ENCODE results near the gene ITPKC.
"Not testable (repeated sequence)": the region's sequence is repeated elsewhere in the genome, so short reads cannot be mapped to it uniquely, and the experiment has no call there.

ITPKC gene

DNA sequence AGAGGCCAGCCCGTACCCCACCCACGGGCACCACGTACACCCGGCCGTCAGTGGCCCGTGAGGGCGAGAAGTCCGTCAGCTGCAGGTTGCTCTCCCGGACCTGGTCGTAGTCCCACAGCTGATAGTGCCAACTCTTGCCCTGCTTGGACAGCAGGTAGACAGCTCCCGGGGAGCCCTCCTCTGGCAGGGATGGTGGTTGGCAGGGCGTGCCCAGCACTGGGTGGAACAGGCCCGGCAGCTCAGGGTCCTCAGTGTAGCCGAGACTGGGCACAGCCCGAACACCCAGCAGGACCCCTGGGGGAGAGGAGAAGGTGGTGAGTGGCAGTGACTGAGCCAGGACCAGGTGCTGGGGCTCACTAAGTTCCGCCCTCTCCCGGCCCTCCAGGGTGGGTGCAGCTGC lies 25.6 kb downstream of the ITPKC start:
- DNase-seq = no peak

DNA sequence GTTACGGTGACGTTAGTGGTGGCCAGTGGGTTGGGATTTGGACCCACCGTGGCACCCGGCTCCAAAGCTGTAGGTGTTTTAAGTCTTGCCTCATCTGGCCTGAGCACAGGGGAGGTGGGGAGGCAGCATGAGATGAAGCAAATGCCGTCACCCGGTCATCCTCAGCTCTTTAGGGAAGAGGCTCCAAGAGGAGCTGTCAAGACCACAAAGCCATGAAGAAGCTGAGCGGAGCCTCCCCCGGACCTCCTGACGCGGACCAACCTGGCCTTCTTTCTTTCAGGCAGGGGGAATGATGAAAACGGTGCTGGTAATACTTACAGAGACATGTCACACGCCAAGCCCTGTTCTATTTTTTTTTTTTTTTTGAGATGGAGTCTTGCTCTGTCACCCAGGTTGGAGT lies 26.0 kb downstream of the ITPKC start:
- no peak for DNase-seq

DNA sequence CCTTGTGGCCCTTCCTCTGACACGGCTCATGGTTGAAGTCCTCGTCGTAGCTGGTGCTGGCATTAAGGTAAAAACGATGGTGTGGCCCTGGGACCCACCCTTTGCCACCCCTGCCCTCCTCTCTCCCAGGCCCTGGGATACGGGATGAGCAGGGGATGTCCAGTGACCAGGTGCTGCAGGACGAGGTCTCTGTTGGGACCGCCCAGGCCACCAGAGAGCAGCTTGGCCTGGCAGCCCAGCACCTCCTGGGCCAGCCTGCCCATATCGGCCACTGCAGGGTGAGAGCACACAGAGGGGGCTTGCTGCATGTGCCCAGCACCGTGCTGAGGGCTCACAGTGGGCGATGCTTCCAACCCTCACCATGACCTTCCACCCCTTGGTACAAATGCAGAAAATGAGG lies 27.0 kb downstream of the ITPKC start:
- no peak for DNase-seq

DNA sequence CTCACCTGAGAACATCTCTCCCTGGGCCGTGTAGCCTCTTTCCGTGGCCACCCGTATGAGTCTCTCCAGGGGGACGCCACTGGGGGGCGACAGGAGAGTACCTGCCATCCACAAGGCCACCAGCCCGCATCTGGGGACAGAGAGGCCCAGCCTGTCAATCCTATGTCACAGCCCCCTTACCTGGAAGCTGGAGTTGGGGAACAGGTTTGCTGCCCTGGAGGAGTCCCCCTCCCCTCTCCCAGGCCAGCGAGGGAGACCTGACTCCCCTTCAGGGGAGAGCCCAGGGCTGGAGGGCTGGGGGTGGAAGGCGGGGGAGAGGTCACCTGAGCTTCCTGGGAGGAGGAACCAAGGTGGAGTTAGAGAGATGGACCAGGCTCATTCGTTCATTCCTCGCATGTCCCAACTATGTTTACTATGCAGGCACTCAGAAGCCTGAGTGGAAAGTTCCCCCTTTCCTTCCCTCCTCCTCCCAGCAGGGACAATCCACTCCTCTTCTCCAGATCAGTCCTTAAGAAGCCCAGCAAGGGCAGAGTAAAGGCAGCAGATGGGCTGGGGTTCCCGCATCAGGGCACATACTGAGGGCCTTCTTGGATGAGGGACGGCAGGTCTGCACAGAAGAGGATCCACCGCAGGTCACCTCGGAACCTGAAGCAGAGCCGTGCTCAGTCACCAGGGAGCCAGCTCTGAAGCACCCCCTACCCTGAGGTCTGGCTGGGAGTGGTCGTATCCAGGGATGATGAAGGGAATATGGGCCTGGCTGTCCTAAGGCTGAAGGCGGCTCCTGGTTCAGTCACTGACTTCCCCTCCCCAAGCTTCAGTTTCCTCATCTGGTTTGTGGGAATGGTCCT lies 27.9 kb downstream of the ITPKC start:
- no peak for DNase-seq

DNA sequence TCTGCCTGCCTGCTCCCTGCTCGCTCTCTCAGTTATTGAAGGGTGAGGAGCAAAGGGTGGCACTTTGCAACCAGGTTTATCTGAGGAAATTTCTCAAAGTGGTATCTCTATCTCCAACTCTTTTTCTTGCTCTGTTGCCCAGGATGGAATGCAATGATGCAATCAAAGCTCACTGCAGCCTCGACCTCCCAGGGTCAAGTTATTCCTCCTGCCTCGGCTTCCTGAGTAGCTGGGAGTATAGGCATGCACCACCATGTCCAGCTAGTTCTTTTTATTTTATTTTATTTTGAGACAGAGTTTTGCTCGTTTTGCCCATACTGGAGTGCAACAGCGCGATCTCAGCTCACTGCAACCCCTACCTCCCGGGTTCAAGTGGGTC lies 28.5 kb downstream of the ITPKC start:
- DNase-seq = no peak

DNA sequence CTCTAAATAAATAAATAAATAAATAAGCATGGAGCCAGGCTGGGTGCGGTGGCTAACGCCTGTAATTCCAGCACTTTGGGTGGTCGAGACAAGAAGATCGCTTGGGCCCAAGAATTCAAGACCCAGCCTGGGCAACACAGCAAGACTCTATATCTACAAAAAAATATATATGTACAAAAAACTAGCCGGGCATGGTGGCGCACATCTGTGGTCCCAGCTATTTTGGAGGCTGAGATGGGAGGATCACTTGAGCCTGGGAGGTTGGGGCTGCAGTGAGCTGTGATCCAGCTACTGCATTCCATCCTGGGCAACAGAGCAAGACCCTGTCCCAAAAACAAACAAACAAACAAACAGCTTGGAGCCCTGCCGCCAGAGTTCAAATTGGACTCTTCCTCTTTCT lies 30.6 kb downstream of the ITPKC start:
- DNase-seq = no peak

DNA sequence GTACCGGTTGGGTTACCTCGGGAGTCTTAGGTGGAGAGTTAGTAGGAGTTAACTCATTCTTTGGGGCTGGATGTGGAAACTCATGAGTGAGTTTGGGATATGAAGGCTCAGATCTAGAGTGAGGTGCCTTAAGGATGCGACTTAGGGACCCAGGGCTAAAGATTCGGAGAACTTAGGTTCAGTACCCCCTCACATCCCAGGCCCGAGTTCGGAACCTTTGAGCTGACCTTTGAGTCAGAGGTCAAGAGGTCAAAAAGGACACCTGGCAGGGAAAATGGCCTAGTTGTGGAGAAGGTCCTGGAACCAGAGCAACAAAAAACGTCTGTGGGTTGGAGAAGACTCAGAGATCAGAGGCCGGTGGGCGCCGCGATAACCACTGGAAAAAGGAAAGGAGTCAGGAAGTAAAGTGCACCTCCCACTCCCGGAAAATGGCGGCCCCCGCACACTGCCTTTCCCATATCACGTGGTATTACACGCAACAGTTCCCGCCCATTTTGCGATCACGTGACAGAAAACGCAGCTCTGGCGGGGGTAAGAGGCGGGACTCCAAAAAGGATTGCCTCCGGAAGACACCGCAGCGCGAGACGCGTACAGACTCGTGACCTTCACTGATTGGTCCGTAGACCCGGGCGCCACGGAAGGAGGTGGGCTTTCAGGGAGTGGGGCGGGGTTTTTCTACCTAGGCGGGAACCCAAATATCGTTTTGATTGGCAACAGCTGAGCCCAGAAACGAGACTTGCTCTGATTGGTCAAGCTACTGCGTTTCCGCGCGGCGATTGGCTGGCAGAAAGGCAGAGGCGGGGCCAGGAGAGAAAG lies 33.4 kb downstream of the ITPKC start, which contains the start of gene ACTMAP:
Gene ACTMAP (minus strand): TSS at position 420 of the 816 bp plus-strand sequence. CDS start 674 bp downstream, outside the sequence.
- peak; percentile 100 for DNase-seq

DNA sequence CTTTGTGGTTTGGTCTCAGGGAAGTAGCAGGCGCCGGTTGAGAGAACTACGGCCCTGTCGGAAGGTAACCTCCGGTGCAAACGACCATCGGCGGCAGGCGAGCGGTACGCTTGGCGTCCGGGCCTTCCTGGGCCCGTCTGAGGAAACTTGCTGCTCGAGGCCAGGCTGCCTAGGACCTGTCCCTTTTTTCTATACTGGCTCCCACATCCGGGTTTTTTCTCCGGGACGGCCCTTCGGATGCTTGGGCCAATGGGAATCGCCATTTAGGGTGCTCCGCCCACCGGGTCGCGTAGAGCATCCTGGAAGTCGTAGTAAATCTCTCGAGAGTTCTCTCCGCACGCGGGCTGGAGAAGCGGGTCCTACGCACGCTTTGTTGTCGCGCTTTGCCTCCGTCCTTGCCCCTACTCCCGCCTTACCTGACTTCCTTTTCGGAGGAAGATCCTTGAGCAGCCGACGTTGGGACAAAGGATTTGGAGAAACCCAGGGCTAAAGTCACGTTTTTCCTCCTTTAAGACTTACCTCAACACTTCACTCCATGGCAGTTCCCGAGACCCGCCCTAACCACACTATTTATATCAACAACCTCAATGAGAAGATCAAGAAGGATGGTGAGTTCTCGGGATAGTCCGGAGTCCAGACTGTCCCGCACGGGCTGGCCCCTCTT lies 34.1 kb downstream of the ITPKC start, which contains the start of gene SNRPA:
Gene SNRPA (plus strand): TSS at position 330 of the 664 bp plus-strand sequence. CDS start 206 bp downstream, at position 536.
- peak; percentile 97 for DNase-seq

DNA sequence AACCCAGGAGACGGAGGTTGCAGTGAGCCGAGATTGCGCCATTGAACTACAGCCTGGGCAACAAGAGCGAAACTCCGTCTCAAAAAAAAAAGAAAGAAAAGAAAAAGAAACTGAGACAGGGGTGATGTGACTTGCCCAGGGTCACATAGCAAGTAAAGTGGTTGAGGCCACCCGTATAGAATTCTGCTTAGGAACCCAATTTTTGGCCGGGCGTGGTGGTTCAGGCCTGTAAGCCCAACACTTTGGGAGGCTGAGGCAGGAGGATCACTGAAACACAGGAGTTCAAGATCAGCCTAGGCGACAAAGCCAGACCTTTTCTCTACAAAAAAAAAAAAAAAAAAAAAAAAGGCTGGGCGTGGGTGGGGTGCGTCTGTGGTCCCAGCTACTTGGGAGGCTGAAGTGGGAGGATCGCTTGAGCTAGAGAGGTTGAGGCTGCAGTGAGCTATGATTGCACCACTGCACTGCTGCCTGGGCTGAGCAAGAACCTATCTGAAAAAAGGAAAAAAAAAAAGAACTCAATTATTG lies 35.4 kb downstream of the ITPKC start:
- DNase-seq = no peak

DNA sequence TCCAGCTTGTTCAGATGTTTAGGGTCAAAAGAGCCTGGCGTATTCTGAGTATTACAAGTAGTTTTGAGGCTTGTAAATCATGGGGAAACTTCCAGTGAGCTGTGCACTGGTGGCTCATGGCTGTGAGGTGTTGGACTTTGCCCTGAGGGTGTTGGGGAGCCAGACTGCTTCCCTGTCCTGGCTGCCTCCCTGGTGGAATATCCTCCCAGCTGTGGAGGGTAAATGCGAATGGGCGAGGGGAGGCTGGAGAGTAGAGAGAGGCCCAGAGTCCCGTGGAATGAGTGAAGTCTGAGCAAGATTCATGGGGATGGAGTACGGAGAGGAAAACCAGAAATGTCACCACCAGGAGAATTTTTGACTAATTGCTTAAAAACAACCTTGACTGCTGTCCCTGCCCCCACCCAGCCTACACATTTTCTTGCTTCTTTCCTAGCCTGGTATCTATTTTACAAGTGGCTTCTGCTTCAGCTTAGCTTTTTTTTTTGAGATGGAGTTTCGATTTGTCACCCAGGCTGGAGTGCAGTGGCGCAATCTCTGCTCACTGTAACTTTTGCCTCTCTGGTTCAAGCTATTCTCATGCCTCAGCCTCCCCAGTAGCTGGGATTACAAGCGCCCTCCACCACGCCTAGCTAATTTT lies 37.8 kb downstream of the ITPKC start:
- DNase-seq = no peak

DNA sequence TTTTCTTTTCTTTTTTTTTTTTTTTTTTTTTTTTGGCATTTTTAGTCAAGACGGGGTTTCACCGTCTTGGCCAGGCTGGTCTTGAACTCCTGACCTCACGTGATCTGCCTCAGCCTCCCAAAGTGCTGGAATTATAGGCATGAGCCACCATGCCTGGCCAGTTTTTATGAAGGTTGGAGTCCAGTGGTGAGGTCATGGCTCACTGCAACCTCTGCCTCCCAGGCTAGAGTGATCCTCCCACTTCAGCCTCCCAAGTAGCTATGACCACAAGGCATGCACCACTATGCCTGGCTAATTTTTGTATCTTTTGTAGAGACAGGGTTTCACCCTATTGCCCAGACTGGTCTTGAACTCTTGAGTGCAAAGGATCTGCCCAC lies 38.3 kb downstream of the ITPKC start:
- DNase-seq = no peak

DNA sequence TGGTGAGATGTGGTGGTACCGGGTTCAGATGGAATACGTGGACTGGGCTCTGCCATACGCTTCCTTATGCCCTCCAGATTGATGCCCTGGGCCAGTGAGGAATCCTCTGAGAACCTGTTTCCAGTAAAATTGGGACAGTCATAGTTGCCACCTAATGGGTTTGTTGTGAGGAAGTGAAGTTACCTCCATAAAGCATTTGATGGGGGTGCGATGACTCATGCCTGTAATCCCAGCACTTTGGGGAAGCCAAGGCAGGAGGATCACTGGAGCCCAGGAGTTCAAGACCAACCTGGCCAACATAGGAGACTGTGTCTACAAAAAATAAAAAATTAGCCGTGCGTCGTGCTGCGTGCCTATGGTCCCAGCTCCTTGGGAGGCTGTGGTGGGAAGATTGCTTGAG lies 38.9 kb downstream of the ITPKC start:
- no peak for DNase-seq

DNA sequence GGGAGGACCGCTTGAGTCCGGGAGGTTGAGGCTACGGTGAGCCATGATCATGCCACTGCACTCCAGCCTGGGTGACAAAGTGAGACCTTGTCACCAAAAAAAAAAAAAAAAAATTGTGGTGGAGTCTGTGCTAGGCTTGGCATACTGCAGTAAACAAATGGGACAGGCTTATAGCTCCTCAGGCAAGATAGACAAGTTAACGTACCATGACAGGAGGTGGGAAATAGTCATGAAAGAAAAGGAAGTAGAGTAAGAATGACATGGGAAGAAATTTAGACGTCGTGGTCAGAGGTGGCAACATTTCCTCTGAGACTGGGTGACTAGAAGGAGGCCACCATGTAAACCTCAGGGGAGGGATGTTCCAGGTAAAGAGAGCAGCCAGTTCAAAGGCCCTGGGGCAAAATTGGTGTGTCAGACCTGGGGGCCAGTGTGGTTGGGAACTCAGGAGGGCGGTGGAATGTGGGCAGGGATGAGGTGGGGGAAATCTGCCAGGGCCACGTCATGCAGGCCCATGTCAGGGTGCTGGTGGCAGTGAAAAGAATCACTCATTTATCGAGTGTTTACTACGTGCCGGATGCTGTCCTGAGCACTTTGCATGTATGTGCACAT lies 39.7 kb downstream of the ITPKC start:
- no peak for DNase-seq

DNA sequence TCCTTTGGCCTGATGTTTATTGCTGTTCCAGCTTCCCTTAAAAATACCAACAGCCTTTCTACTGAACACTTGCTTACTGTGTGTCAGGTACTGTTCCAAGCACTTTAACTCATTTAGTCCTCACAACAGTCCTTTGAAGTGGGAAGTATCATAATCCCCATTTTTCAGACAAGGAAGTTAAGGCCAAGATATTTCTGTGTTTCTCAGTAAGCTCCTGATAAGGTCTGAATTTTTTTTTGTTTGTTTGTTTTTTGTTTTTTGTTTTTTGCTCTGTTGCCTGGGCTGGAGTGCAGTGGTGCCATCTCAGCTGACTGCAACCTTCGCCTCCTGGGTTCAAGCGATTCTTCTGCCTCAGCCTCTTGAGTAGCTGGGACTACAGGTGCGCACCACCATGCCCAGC lies 41.6 kb downstream of the ITPKC start:
- DNase-seq = no peak

DNA sequence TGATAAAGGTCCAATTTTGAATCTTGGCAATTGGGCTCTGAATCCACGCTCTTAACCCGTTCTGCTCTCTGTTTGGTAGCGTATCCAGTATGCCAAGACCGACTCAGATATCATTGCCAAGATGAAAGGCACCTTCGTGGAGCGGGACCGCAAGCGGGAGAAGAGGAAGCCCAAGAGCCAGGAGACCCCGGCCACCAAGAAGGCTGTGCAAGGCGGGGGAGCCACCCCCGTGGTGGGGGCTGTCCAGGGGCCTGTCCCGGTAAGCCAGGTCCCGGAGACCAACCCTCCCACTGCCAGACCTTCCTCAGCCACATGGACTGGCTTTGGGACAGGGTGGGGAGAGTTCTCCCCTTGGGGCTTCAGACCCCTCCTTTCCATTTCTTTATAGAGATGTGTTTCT lies 42.4 kb downstream of the ITPKC start:
- no peak for DNase-seq

DNA sequence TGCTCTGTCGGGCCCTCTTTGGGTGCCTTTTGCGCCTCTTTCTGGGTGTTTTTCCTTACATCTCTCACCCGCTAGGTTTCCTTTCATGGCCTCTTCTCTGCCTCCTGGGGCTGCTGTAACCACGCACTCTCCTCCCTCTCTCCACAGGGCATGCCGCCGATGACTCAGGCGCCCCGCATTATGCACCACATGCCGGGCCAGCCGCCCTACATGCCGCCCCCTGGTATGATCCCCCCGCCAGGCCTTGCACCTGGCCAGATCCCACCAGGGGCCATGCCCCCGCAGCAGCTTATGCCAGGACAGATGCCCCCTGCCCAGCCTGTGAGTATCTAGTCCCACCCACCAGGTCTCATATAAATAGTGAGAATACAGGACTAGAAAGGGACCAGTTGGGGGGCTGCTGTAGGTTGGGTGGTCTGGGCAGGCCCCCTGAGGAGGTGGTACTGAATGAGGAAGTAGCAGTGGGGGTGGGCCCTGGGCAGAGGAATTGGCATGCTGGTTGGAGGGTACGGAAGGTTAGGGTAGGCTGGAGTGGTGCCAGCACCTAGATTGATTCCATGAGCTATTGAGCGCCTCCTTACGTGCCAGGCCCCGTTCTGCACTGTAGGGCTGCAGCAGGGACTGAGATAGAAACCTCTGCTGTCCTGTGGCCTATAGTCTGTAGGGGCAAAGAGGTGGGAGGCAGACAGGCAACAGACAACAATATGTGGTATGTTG lies 46.0 kb downstream of the ITPKC start:
- no peak for DNase-seq

DNA sequence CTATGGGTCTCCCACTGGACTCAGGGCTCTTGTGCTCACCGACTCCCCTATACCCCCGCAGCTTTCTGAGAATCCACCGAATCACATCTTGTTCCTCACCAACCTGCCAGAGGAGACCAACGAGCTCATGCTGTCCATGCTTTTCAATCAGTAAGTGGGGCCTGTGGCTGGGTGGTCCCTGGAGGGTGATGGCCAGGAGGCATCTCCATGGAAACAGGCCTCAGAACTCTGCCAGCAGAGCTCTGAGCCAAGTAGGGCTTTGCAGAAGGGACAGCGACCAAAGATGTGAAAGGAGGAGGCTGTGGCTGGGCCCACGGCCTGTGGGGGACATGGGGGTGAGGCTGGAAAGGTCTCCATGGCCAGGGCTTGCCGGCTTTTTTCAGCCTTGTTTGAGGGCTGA lies 46.6 kb downstream of the ITPKC start:
- DNase-seq = no peak

DNA sequence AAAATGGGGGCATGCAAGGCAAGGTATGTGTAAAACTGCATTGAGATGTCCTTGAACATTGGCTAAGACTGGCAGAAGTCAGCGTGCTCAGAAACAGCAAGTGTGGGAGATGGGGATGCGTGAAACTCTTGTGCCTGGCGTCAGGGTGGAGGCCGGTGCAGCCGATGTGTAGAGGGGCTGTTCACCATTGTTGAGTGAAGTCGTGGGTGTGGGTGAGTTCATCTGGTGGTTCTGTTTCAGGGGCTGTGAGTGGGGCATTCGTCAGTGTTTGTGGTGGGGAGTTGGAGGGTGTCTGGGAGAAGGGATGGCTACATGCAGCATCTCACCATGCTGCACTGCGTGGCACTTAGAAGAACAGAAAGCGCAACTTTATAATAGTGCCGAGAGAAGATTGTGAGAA lies 47.1 kb downstream of the ITPKC start:
- no peak for DNase-seq

DNA sequence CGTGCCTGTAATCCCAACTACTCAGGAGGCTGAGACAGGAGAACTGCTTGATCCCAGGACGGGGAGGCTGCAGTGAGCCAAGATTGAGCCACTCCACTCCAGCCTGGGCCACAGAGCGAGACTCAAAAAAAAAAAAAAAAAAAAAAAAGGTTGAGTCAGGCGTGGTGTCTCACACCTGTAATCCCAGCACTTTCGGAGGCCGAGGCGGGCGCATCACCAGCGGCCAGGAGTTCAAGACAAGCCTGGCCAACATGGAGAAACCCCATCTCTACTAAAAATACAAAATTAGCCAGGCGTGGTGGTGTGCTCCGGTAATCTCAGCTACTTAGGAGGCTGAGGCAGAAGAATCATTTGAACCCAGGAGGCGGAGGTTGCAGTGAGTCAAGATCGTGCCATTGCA lies 49.5 kb downstream of the ITPKC start:
- DNase-seq = not testable (repeated sequence)

DNA sequence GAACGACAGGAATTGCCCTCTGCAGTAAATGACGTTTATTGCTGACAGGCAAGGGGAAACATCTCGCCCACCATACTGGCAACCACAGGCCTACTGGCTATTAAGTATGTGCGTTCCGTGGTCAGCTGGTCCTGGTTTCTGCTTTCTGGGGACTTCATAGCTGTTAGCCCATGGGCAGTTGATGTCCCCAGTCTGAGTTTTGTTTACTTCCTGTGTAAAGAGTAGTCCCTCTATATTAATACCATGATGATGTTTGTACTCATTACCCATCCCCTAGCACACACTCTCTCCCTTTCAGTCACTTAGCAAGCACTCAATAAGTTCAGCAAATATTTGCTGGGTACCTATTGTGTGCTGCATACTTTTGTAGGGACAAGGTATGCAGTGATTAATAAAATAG lies 52.0 kb downstream of the ITPKC start:
- DNase-seq = no peak

DNA sequence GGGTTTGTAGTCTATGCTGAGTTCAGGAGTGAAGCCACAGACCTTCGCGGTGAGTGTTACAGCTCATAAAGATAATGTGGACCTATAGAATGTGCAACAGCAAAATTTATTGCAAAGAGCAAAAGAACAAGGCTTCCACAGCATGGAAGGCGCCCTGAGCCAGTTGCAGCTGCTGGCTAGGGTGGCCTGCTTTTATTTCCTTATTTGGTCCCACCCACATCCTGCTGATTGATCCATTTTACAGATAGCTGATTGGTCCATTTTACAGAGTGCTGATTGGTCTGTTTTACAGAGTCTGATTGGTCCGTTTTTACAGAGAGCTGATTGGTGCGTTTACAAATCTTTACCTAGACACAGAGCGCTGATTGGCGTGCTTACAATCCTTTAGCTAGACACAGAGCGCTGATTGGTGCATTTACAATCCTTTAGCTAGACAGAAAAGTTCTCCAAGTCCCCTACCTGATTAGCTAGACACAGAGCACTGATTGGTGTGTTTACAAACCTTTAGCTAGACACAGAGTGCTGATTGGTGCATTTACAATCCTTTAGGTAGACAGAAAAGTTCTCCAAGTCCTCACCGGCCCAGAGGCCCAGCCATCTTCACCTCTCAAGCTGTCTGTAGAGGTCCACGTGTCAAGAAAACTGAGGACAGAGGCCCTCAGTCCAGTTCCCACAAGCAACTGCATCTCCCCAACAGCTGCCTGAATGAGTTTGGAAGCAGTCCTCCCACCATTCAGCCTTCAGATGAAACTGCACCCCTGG lies 54.4 kb downstream of the ITPKC start:
- peak; percentile 29 for DNase-seq
